ENCODE data around the gene MAP3K5.

Gene MAP3K5

GRCh38 chr6:136548582-136549299 lies 243.5 kb downstream of the MAP3K5 start:
- Histone ChIP-seq H3K4me3 (ENCODE audit: low read length) (peak overlapping the region; percentile 60), H3K9ac (ENCODE audit: low read length) (no peak overlapping the region), H3K4me1 (ENCODE audit: control insufficient read depth, low read depth, low read length) (peaks cover 30% of the 10 kb centered on the region), H3K27ac (ENCODE audit: low read length) (no peak overlapping the region), H3K36me3 (ENCODE audit: control insufficient read depth, low read depth, low read length) (no peaks in the 10 kb centered on the region), H3K27me3 (ENCODE audit: control insufficient read depth, insufficient read depth, low read length) (peaks cover 47% of the 10 kb centered on the region), H3K9me3 (ENCODE audit: control insufficient read depth, low read depth, low read length) (no peaks in the 10 kb centered on the region)

- H3K27me3 ChIP-seq (ENCODE audit: control insufficient read depth, insufficient read depth, low read length): peaks cover 41% of the 10 kb centered on the region
- H3K27ac ChIP-seq (ENCODE audit: low read length): no peak overlapping the region
- no peak overlapping the region for H3K9ac ChIP-seq (ENCODE audit: low read length)
- H3K4me1 ChIP-seq (ENCODE audit: control insufficient read depth, low read depth, low read length): peaks cover 30% of the 10 kb centered on the region
- no peaks in the 10 kb centered on the region for H3K9me3 ChIP-seq (ENCODE audit: control insufficient read depth, low read depth, low read length)
- H3K4me3 ChIP-seq (ENCODE audit: low read length): peak overlapping the region; percentile 60
- no peaks in the 10 kb centered on the region for H3K36me3 ChIP-seq (ENCODE audit: control insufficient read depth, low read depth, low read length)
These were observed 244.4 kb downstream of the MAP3K5 start for GRCh38 chr6:136547871-136548270.

GRCh38 chr6:136547336-136547735 lies 244.9 kb downstream of the MAP3K5 start:
- no peak overlapping the region for H3K9ac ChIP-seq (ENCODE audit: low read length)
- H3K27me3 ChIP-seq (ENCODE audit: control insufficient read depth, insufficient read depth, low read length): peaks cover 36% of the 10 kb centered on the region
- no peak overlapping the region for H3K4me3 ChIP-seq (ENCODE audit: low read length)
- H3K36me3 ChIP-seq (ENCODE audit: control insufficient read depth, low read depth, low read length): no peaks in the 10 kb centered on the region
- no peaks in the 10 kb centered on the region for H3K9me3 ChIP-seq (ENCODE audit: control insufficient read depth, low read depth, low read length)
- H3K4me1 ChIP-seq (ENCODE audit: control insufficient read depth, low read depth, low read length): peaks cover 30% of the 10 kb centered on the region
- no peak overlapping the region for H3K27ac ChIP-seq (ENCODE audit: low read length)

- Histone ChIP-seq H3K27ac (ENCODE audit: low read length) (no peak overlapping the region), H3K36me3 (ENCODE audit: control insufficient read depth, low read depth, low read length) (no peaks in the 10 kb centered on the region), H3K9me3 (ENCODE audit: control insufficient read depth, low read depth, low read length) (no peaks in the 10 kb centered on the region), H3K27me3 (ENCODE audit: control insufficient read depth, insufficient read depth, low read length) (peaks cover 26% of the 10 kb centered on the region), H3K4me3 (ENCODE audit: low read length) (no peak overlapping the region), H3K9ac (ENCODE audit: low read length) (no peak overlapping the region), H3K4me1 (ENCODE audit: control insufficient read depth, low read depth, low read length) (peaks cover 28% of the 10 kb centered on the region)
These were observed 245.9 kb downstream of the MAP3K5 start for GRCh38 chr6:136546331-136546730.

- H3K27ac ChIP-seq (ENCODE audit: low read length): no peak overlapping the region
- H3K4me3 ChIP-seq (ENCODE audit: low read length): no peak overlapping the region
- H3K27me3 ChIP-seq (ENCODE audit: control insufficient read depth, insufficient read depth, low read length): peaks cover 13% of the 10 kb centered on the region
- no peaks in the 10 kb centered on the region for H3K36me3 ChIP-seq (ENCODE audit: control insufficient read depth, low read depth, low read length)
- no peaks in the 10 kb centered on the region for H3K9me3 ChIP-seq (ENCODE audit: control insufficient read depth, low read depth, low read length)
- H3K9ac ChIP-seq (ENCODE audit: low read length): no peak overlapping the region
- H3K4me1 ChIP-seq (ENCODE audit: control insufficient read depth, low read depth, low read length): peaks cover 25% of the 10 kb centered on the region
These were observed 248.0 kb downstream of the MAP3K5 start for GRCh38 chr6:136544326-136544725.

- Histone ChIP-seq H3K9me3 (ENCODE audit: control insufficient read depth, low read depth, low read length) (no peaks in the 10 kb centered on the region), H3K27me3 (ENCODE audit: control insufficient read depth, insufficient read depth, low read length) (no peaks in the 10 kb centered on the region), H3K4me1 (ENCODE audit: control insufficient read depth, low read depth, low read length) (peaks cover 16% of the 10 kb centered on the region), H3K9ac (ENCODE audit: low read length) (no peak overlapping the region), H3K36me3 (ENCODE audit: control insufficient read depth, low read depth, low read length) (no peaks in the 10 kb centered on the region), H3K27ac (ENCODE audit: low read length) (no peak overlapping the region), H3K4me3 (ENCODE audit: low read length) (no peak overlapping the region)
These were observed 250.9 kb downstream of the MAP3K5 start for GRCh38 chr6:136541395-136541794.

GRCh38 chr6:136539967-136540652 lies 252.2 kb downstream of the MAP3K5 start:
- Histone ChIP-seq H3K9me3 (ENCODE audit: control insufficient read depth, low read depth, low read length) (no peaks in the 10 kb centered on the region), H3K9ac (ENCODE audit: low read length) (no peak overlapping the region), H3K4me1 (ENCODE audit: control insufficient read depth, low read depth, low read length) (peaks cover 16% of the 10 kb centered on the region), H3K27ac (ENCODE audit: low read length) (no peak overlapping the region), H3K27me3 (ENCODE audit: control insufficient read depth, insufficient read depth, low read length) (no peaks in the 10 kb centered on the region), H3K36me3 (ENCODE audit: control insufficient read depth, low read depth, low read length) (no peaks in the 10 kb centered on the region), H3K4me3 (ENCODE audit: low read length) (no peak overlapping the region)

GRCh38 chr6:136538836-136539235 lies 253.4 kb downstream of the MAP3K5 start:
- no peak overlapping the region for H3K9ac ChIP-seq (ENCODE audit: low read length)
- H3K4me1 ChIP-seq (ENCODE audit: control insufficient read depth, low read depth, low read length): peaks cover 10% of the 10 kb centered on the region
- no peaks in the 10 kb centered on the region for H3K27me3 ChIP-seq (ENCODE audit: control insufficient read depth, insufficient read depth, low read length)
- H3K9me3 ChIP-seq (ENCODE audit: control insufficient read depth, low read depth, low read length): no peaks in the 10 kb centered on the region
- H3K36me3 ChIP-seq (ENCODE audit: control insufficient read depth, low read depth, low read length): no peaks in the 10 kb centered on the region
- no peak overlapping the region for H3K4me3 ChIP-seq (ENCODE audit: low read length)
- H3K27ac ChIP-seq (ENCODE audit: low read length): no peak overlapping the region

- Histone ChIP-seq H3K27ac (ENCODE audit: low read length) (no peak overlapping the region), H3K4me1 (ENCODE audit: control insufficient read depth, low read depth, low read length) (peaks cover 10% of the 10 kb centered on the region), H3K9ac (ENCODE audit: low read length) (no peak overlapping the region), H3K9me3 (ENCODE audit: control insufficient read depth, low read depth, low read length) (no peaks in the 10 kb centered on the region), H3K4me3 (ENCODE audit: low read length) (no peak overlapping the region), H3K27me3 (ENCODE audit: control insufficient read depth, insufficient read depth, low read length) (no peaks in the 10 kb centered on the region), H3K36me3 (ENCODE audit: control insufficient read depth, low read depth, low read length) (no peaks in the 10 kb centered on the region)
These were observed 256.2 kb downstream of the MAP3K5 start for GRCh38 chr6:136535880-136536650.

- Histone ChIP-seq H3K27me3 (ENCODE audit: control insufficient read depth, insufficient read depth, low read length) (no peaks in the 10 kb centered on the region), H3K36me3 (ENCODE audit: control insufficient read depth, low read depth, low read length) (no peaks in the 10 kb centered on the region), H3K4me1 (ENCODE audit: control insufficient read depth, low read depth, low read length) (peaks cover 10% of the 10 kb centered on the region), H3K4me3 (ENCODE audit: low read length) (no peak overlapping the region), H3K27ac (ENCODE audit: low read length) (no peak overlapping the region), H3K9me3 (ENCODE audit: control insufficient read depth, low read depth, low read length) (no peaks in the 10 kb centered on the region), H3K9ac (ENCODE audit: low read length) (no peak overlapping the region)
These were observed 257.1 kb downstream of the MAP3K5 start for GRCh38 chr6:136535017-136535765.

GRCh38 chr6:136534268-136534667 lies 258.0 kb downstream of the MAP3K5 start:
- Histone ChIP-seq H3K27ac (ENCODE audit: low read length) (no peak overlapping the region), H3K9ac (ENCODE audit: low read length) (no peak overlapping the region), H3K4me3 (ENCODE audit: low read length) (no peak overlapping the region), H3K9me3 (ENCODE audit: control insufficient read depth, low read depth, low read length) (no peaks in the 10 kb centered on the region), H3K36me3 (ENCODE audit: control insufficient read depth, low read depth, low read length) (no peaks in the 10 kb centered on the region), H3K4me1 (ENCODE audit: control insufficient read depth, low read depth, low read length) (peaks cover 10% of the 10 kb centered on the region), H3K27me3 (ENCODE audit: control insufficient read depth, insufficient read depth, low read length) (no peaks in the 10 kb centered on the region)

Data from iPS-18a (cell line).